T-cell (primary cell): ENCODE measurements around the gene RRAGB. TPM values are rescaled to one million over a fixed set of nuclear protein-coding genes. Genes with fewer than 3 reads are reported as not detected.

ENCODE experiments used
- ATAC-seq, 4 experiments: fragments of 200-7000 bp in 3 of 4; fragments of 150-1000 bp in 1 of 4; cut with Tn5 transposase; replicated peaks in 1 of 4; 1 replicate in 3 of 4; 2 replicates in 1 of 4; pipeline ENCODE4 v1.10.0; 2021; ENCODE audit warnings: moderate library complexity in 3 of 4, mild to moderate bottlenecking in 2 of 4, moderate number of reproducible peaks in 1 of 4
- CTCF ChIA-PET, 2 donors: fragments of 300-600 bp; sonication (Branson Sonifier 250); formaldehyde crosslinking; loops; one replicate each; lab custom pipeline; 2022; ENCODE audit warnings: antibody characterized with exemption in 2 of 2; lab: Charles Lee
- POLR2A ChIA-PET, 2 donors: fragments of 300-600 bp; sonication (Branson Sonifier 250); formaldehyde crosslinking; loops; one replicate each; lab custom pipeline; 2022; ENCODE audit warnings: antibody characterized with exemption in 2 of 2; lab: Charles Lee
- DNase-seq, 35 experiments: peaks; one replicate each; pipeline versions ENCODE4 v3.0.0 to v3.0.0-alpha.2; 2013 to 2023
- H3K27ac ChIP-seq: one replicate; pipeline ENCODE4 v1.5.1; 2013; ENCODE audit warnings: low read length
- H3K27me3 ChIP-seq, 2 experiments: replicated peaks in 1 of 2; 1 replicate in 1 of 2; 2 replicates in 1 of 2; pipeline versions ENCODE4 v1.6.1 to v1.7.0; 2013; ENCODE audit warnings: low read length in 1 of 2, mixed read lengths in 1 of 2; ENCODE audit not compliant: control insufficient read depth in 2 of 2, insufficient read depth in 2 of 2; ENCODE audit errors: extremely low read depth in 1 of 2
- H3K36me3 ChIP-seq, 2 donors: 1 replicate in 1 of 2; 2 replicates in 1 of 2; pipeline versions ENCODE4 v1.6.1 to v1.7.0; 2013; ENCODE audit warnings: low read length in 1 of 2; ENCODE audit not compliant: control insufficient read depth in 2 of 2, insufficient read depth in 1 of 2; ENCODE audit errors: extremely low read depth in 1 of 2
- H3K4me1 ChIP-seq, 2 experiments: 1 replicate in 1 of 2; 2 replicates in 1 of 2; pipeline versions ENCODE4 v1.6.1 to v1.7.0; 2013; ENCODE audit warnings: low read length in 2 of 2, mixed read lengths in 1 of 2; ENCODE audit not compliant: insufficient read depth in 2 of 2, control insufficient read depth in 1 of 2; ENCODE audit errors: extremely low read depth in 1 of 2
- H3K4me3 ChIP-seq, 2 donors: 1 replicate in 1 of 2; 2 replicates in 1 of 2; pipeline versions ENCODE4 v1.5.1 to v1.7.0; 2013; ENCODE audit warnings: mild to moderate bottlenecking in 2 of 2, low read length in 1 of 2, moderate library complexity in 1 of 2; ENCODE audit not compliant: control insufficient read depth in 1 of 2; ENCODE audit errors: extremely low read depth in 1 of 2
- H3K9me3 ChIP-seq: 2 replicates; pipeline ENCODE4 v1.7.0; 2013
- H3K27ac Mint-ChIP-seq, 2 donors: one replicate each; pipeline ENCODE4 v1.8.0; 2020 to 2021; ENCODE audit warnings: mild to moderate bottlenecking in 2 of 2, mixed read lengths in 2 of 2
- H3K27me3 Mint-ChIP-seq, 2 donors: one replicate each; pipeline ENCODE4 v1.8.0; 2021 to 2022; ENCODE audit warnings: mixed read lengths in 2 of 2
- H3K36me3 Mint-ChIP-seq: one replicate; pipeline ENCODE4 v1.8.0; 2021; ENCODE audit warnings: mixed read lengths
- H3K4me1 Mint-ChIP-seq, 3 donors: one replicate each; pipeline ENCODE4 v1.8.0; 2020 to 2022; ENCODE audit warnings: mixed read lengths in 3 of 3, mild to moderate bottlenecking in 1 of 3
- H3K4me3 Mint-ChIP-seq, 3 donors: one replicate each; pipeline ENCODE4 v1.8.0; 2020 to 2022; ENCODE audit warnings: mild to moderate bottlenecking in 3 of 3, mixed read lengths in 3 of 3, moderate library complexity in 3 of 3
- H3K9me3 Mint-ChIP-seq, 3 donors: one replicate each; pipeline ENCODE4 v1.8.0; 2020 to 2022; ENCODE audit warnings: mixed read lengths in 3 of 3
- WGBS: methylation state at CpG from one replicate; pipeline ENCODE4 v1.1.5; 2013; ENCODE audit warnings: missing lambda C conversion rate; ENCODE audit not compliant: insufficient coverage; 5-methylcytosine and 5-hydroxymethylcytosine counted together
- total RNA-seq, 35 experiments: library from RNA in 6 of 35; stranded (reverse) in 6 of 35; fragments of 120-200 nt in 1 of 35; gene quantifications; one replicate each; pipeline versions ENCODE4 v1.2.1 to v1.2.4 and lab custom pipeline; 2013 to 2026

Gene RRAGB
- total RNA-seq, 5 donors from 2014 or later (not counting 1 experiment from before 2014, with no cell fraction given), result 8.4 to 13.8 (median 11.8) TPM

DNA sequence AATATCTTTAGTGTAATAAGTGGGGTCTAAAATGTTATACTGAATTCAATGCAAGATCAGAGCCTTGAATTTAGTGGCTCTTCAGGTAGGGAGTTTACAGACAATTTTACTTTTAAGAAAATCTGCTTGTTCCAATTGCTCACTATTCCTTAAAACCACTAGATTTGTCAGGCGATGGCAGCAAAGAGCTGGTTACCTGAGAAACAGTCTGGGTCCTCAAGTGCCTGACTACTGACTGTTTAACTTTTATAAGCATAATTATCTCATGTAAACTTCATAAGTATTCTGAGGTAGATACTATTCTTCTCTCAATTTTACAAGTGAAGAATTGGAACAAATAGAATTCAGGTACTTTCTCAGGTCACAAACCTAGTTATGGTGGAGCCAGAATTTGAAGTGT lies 84.3 kb downstream of the RRAGB start:
- Histone ChIP-seq H3K36me3 (no peaks in the 10 kb centered on the region), H3K9me3 (no peaks in the 10 kb centered on the region), H3K4me3 (no peak overlapping the region), H3K27me3 (no peaks in the 10 kb centered on the region), H3K27ac (no peak overlapping the region), H3K4me1 (no peaks in the 10 kb centered on the region)
- no peak overlapping the region for H3K27ac Mint-ChIP-seq
- no peak overlapping the region for H3K4me3 Mint-ChIP-seq
- ChIA-PET CTCF (no interaction called here), POLR2A (no interaction called here)
- no peaks in the 10 kb centered on the region for H3K4me1 Mint-ChIP-seq
- H3K27me3 Mint-ChIP-seq, result peaks cover 0 to 7% of the 10 kb centered on the region in 2 donors
- peaks cover 5% of the 10 kb centered on the region for H3K36me3 Mint-ChIP-seq
- WGBS, result no CpG with 5 or more reads among the region's 1 CpG
- no peaks in the 10 kb centered on the region for H3K9me3 Mint-ChIP-seq
- DNase-seq, result no peak
- ATAC-seq, result no peak

Other genes with a start within 250 kb of the RRAGB start
- gene USP51, start 227.9 kb upstream of the RRAGB start, total RNA-seq, result 1 to 10 TPM; 1.6 to 2.1 (median 1.7) TPM
- not detected for gene FOXR2, start 94.3 kb upstream of the RRAGB start, total RNA-seq